K562 (cell line): ENCODE measurements around the gene AP4S1. TPM values are rescaled to one million over a fixed set of nuclear protein-coding genes. Genes with fewer than 3 reads are reported as not detected.

Experiments used
- ATF1 ChIP-seq, 2 experiments: fragments of 450-650 bp in 1 of 2; IDR thresholded peaks; 2 replicates each; pipeline ENCODE4 v1.6.1; 2016; ENCODE audit warnings: missing compliant biosample characterization in 1 of 2, missing genetic modification characterization in 1 of 2
- ATF7 ChIP-seq: fragments of 450-650 bp; IDR thresholded peaks from 2 replicates; pipeline ENCODE4 v1.7.1; 2014; ENCODE audit warnings: mild to moderate bottlenecking, moderate library complexity
- CTBP1 ChIP-seq: fragments of 450-650 bp; IDR thresholded peaks from 2 replicates; pipeline ENCODE4 v1.6.1; 2016; ENCODE audit warnings: borderline replicate concordance
- ELF1 ChIP-seq: fragments of 200-800 bp; sonication (Bioruptor generic); IDR thresholded peaks from 2 replicates; pipeline ENCODE4 v1.6.1; 2016; ENCODE audit warnings: missing genetic modification characterization, missing compliant biosample characterization
- FOS ChIP-seq: IDR thresholded peaks from 3 replicates; pipeline ENCODE4 v1.6.1; 2011; ENCODE audit not compliant: insufficient read length; ENCODE audit errors: extremely low read depth
- HDAC6 ChIP-seq: IDR thresholded peaks from 2 replicates; pipeline ENCODE4 v1.6.1; 2012; ENCODE audit warnings: low read depth, mild to moderate bottlenecking, control low read depth, inconsistent platforms, low read length, moderate library complexity
- JUN ChIP-seq, 2 experiments: sonication (generic) in 1 of 2; formaldehyde crosslinking in 1 of 2; IDR thresholded peaks; 2 replicates each; pipeline versions ENCODE4 v1.6.1 to v1.8.0; 2012 to 2022; ENCODE audit warnings: borderline replicate concordance in 2 of 2, mild to moderate bottlenecking in 2 of 2, improper control_type of control experiment in 1 of 2, low read depth in 1 of 2, low read length in 1 of 2, missing genetic modification reagents in 1 of 2
- MIER1 ChIP-seq: fragments of 450-650 bp; IDR thresholded peaks from 2 replicates; pipeline ENCODE4 v1.6.1; 2016; ENCODE audit warnings: antibody characterized with exemption, mild to moderate bottlenecking, low read depth
- PCBP1 ChIP-seq: fragments of 200-400 bp; formaldehyde crosslinking; IDR thresholded peaks from 2 replicates; pipeline ENCODE4 v1.6.1; 2018; ENCODE audit warnings: mild to moderate bottlenecking, low read depth, low read length; ENCODE audit not compliant: poor library complexity, severe bottlenecking
- POLR3A ChIP-seq: IDR thresholded peaks from 2 replicates; pipeline ENCODE4 v1.6.1; 2011; ENCODE audit warnings: borderline replicate concordance, mild to moderate bottlenecking, moderate library complexity; ENCODE audit not compliant: insufficient read length, insufficient read depth; ENCODE audit errors: extremely low read depth
- SMAD3 ChIP-seq: fragments of 450-650 bp; formaldehyde crosslinking; conservative IDR thresholded peaks from 2 replicates; pipeline ENCODE4 v1.4.0; 2020; ENCODE audit warnings: mild to moderate bottlenecking
- SRF ChIP-seq, 2 experiments: fragments of 250-450, 450-650 bp in 1 of 2; sonication (Bioruptor Pico) in 1 of 2; sonication (generic) in 1 of 2; formaldehyde crosslinking; IDR thresholded peaks; 2 replicates each; pipeline versions ENCODE4 v1.5.0 to v1.5.1; 2020 to 2022; ENCODE audit warnings: mild to moderate bottlenecking in 1 of 2, missing genetic modification reagents in 1 of 2
- YBX1 ChIP-seq: fragments of 450-650 bp; IDR thresholded peaks from 2 replicates; pipeline ENCODE4 v1.7.1; 2016; ENCODE audit warnings: mild to moderate bottlenecking
- ZBTB17 ChIP-seq: fragments of 450-650 bp; formaldehyde crosslinking; IDR thresholded peaks from 2 replicates; pipeline ENCODE4 v1.4.0; 2020; ENCODE audit warnings: mild to moderate bottlenecking
- ZNF583 ChIP-seq: fragments of 250-450 bp; sonication (Bioruptor Pico); IDR thresholded peaks from 2 replicates; pipeline ENCODE4 v1.4.0; 2020
- polyA plus RNA-seq, 8 experiments: library from polyadenylated mRNA; depleted of rRNA in 4 of 8; stranded (reverse) in 5 of 8; unstranded in 3 of 8; fragments of >200 nt; fragmentation: Nextera tagmentation in 2 of 8; fragmentation: Illumina TruSeq in 1 of 8; extraction: Ambion mirVana in 2 of 8; extraction: Trizol in 1 of 8; gene quantifications; 2 replicates each; pipeline versions ENCODE4 v1.2.1 to v1.2.3, GENCODE V29; 2011 to 2014; ENCODE audit warnings: inconsistent platforms in 1 of 8, missing spikeins in 1 of 8
- total RNA-seq, 7 experiments: library from RNA; depleted of rRNA in 6 of 7; stranded (reverse); fragments of >200 nt in 6 of 7; fragmentation: Illumina TruSeq in 2 of 7; extraction: Trizol in 2 of 7; gene quantifications; 2 replicates each; pipeline versions ENCODE4 v1.2.1 to v1.2.3, GENCODE V29; 2011 to 2021; ENCODE audit warnings: low replicate concordance in 1 of 7
- TF ChIP-seq, protein P1 (sequence below): fragments of 250-450 bp; sonication (Bioruptor Pico); IDR thresholded peaks from 2 replicates; pipeline ENCODE4 v1.4.0; 2020; ENCODE audit warnings: mild to moderate bottlenecking
- TF ChIP-seq, protein P2 (sequence below): fragments of 250-450 bp; sonication (Bioruptor Pico); IDR thresholded peaks from 2 replicates; pipeline ENCODE4 v1.4.0; 2020; ENCODE audit warnings: mild to moderate bottlenecking, moderate library complexity, borderline replicate concordance
- TF ChIP-seq, protein P3 (sequence below): sonication (generic); formaldehyde crosslinking; IDR thresholded peaks from 2 replicates; pipeline ENCODE4 v1.8.0; 2023; ENCODE audit warnings: mild to moderate bottlenecking, missing genetic modification reagents
- TF ChIP-seq, protein P4 (sequence below): fragments of 450-650 bp; formaldehyde crosslinking; IDR thresholded peaks from 2 replicates; pipeline ENCODE4 v1.4.0; 2022; ENCODE audit warnings: mild to moderate bottlenecking, moderate library complexity

Gene AP4S1
- total and polyA plus RNA-seq, 9 of the 15 experiments (the other 6 are each of a cell fraction or from before 2014, with no cell fraction given) = 3.7 to 7.8 (median 5.9) TPM

DNA sequence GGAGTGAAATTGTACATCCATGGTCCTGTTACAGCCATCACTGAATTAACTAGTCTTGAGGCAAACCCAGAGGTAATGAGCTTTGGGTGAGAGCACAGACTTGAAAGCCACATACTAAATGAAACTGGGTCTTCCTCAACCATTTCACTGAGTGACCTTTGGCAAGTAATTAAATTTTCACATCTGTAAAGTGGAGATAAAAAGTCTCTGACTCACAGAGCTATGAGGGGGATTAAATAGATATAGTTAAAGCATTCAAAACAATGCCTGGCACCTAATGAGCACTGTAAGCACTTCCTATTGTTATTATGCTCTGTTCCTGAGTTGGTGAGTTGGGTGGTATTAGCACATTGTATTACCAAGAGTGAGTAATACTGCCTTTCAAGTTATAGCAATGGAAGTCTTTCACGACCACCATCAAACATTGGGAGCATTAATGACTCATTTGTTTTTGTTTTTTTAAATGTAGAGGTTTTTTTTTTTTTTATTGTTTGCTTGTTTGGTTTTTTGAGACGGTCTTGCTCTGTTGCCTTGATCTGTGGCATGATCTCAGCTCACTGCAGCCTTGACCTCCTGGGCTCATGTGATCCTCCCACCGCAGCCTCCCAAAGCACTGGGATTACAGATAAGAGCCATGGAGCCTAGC, 13.2 kb downstream of the AP4S1 start (continued):
- TF ChIP-seq, protein P1, sequence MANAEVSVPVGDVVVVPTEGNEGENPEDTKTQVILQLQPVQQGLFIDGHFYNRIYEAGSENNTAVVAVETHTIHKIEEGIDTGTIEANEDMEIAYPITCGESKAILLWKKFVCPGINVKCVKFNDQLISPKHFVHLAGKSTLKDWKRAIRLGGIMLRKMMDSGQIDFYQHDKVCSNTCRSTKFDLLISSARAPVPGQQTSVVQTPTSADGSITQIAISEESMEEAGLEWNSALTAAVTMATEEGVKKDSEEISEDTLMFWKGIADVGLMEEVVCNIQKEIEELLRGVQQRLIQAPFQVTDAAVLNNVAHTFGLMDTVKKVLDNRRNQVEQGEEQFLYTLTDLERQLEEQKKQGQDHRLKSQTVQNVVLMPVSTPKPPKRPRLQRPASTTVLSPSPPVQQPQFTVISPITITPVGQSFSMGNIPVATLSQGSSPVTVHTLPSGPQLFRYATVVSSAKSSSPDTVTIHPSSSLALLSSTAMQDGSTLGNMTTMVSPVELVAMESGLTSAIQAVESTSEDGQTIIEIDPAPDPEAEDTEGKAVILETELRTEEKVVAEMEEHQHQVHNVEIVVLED = no peak
- no peak for TF ChIP-seq MIER1
- TF ChIP-seq JUN (IDR thresholded peaks at IDR 0.05; ENCODE audit: borderline replicate concordance, low read depth, low read length) = no peak
- TF ChIP-seq JUN (CRISPR knock-in tag; IDR thresholded peaks at IDR 0.05; ENCODE audit: borderline replicate concordance) = no peak
- TF ChIP-seq FOS = peak; percentile 12
- no peak for TF ChIP-seq CTBP1
- no peak for TF ChIP-seq HDAC6
- no peak for TF ChIP-seq ZBTB17 (CRISPR knock-in tag)
- TF ChIP-seq POLR3A = no peak
- no peak for TF ChIP-seq ATF7
- TF ChIP-seq, protein P2, sequence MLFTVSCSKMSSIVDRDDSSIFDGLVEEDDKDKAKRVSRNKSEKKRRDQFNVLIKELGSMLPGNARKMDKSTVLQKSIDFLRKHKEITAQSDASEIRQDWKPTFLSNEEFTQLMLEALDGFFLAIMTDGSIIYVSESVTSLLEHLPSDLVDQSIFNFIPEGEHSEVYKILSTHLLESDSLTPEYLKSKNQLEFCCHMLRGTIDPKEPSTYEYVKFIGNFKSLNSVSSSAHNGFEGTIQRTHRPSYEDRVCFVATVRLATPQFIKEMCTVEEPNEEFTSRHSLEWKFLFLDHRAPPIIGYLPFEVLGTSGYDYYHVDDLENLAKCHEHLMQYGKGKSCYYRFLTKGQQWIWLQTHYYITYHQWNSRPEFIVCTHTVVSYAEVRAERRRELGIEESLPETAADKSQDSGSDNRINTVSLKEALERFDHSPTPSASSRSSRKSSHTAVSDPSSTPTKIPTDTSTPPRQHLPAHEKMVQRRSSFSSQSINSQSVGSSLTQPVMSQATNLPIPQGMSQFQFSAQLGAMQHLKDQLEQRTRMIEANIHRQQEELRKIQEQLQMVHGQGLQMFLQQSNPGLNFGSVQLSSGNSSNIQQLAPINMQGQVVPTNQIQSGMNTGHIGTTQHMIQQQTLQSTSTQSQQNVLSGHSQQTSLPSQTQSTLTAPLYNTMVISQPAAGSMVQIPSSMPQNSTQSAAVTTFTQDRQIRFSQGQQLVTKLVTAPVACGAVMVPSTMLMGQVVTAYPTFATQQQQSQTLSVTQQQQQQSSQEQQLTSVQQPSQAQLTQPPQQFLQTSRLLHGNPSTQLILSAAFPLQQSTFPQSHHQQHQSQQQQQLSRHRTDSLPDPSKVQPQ (CRISPR knock-in tag) = no peak
- TF ChIP-seq ATF1 (CRISPR knock-in tag; IDR thresholded peaks at IDR 0.05) = no peak
- TF ChIP-seq ATF1 (tag; IDR thresholded peaks at IDR 0.05) = no peak
- no peak for TF ChIP-seq PCBP1
- TF ChIP-seq SRF (CRISPR knock-in tag; IDR thresholded peaks at IDR 0.05) = no peak
- TF ChIP-seq ELF1 (tag) = no peak
- no peak for TF ChIP-seq ZNF583 (CRISPR knock-in tag)
- TF ChIP-seq, protein P3, sequence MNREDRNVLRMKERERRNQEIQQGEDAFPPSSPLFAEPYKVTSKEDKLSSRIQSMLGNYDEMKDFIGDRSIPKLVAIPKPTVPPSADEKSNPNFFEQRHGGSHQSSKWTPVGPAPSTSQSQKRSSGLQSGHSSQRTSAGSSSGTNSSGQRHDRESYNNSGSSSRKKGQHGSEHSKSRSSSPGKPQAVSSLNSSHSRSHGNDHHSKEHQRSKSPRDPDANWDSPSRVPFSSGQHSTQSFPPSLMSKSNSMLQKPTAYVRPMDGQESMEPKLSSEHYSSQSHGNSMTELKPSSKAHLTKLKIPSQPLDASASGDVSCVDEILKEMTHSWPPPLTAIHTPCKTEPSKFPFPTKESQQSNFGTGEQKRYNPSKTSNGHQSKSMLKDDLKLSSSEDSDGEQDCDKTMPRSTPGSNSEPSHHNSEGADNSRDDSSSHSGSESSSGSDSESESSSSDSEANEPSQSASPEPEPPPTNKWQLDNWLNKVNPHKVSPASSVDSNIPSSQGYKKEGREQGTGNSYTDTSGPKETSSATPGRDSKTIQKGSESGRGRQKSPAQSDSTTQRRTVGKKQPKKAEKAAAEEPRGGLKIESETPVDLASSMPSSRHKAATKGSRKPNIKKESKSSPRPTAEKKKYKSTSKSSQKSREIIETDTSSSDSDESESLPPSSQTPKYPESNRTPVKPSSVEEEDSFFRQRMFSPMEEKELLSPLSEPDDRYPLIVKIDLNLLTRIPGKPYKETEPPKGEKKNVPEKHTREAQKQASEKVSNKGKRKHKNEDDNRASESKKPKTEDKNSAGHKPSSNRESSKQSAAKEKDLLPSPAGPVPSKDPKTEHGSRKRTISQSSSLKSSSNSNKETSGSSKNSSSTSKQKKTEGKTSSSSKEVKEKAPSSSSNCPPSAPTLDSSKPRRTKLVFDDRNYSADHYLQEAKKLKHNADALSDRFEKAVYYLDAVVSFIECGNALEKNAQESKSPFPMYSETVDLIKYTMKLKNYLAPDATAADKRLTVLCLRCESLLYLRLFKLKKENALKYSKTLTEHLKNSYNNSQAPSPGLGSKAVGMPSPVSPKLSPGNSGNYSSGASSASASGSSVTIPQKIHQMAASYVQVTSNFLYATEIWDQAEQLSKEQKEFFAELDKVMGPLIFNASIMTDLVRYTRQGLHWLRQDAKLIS (CRISPR knock-in tag) = no peak
- no peak for TF ChIP-seq YBX1
- TF ChIP-seq SMAD3 (CRISPR knock-in tag) = no peak
- TF ChIP-seq, protein P4, sequence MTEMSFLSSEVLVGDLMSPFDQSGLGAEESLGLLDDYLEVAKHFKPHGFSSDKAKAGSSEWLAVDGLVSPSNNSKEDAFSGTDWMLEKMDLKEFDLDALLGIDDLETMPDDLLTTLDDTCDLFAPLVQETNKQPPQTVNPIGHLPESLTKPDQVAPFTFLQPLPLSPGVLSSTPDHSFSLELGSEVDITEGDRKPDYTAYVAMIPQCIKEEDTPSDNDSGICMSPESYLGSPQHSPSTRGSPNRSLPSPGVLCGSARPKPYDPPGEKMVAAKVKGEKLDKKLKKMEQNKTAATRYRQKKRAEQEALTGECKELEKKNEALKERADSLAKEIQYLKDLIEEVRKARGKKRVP (CRISPR knock-in tag) = no peak
